ENCODE results near the gene TRAF7. TPM values are rescaled to one million over a fixed set of nuclear protein-coding genes. Genes with fewer than 3 reads are reported as not detected.

The TRAF7 gene
- total RNA-seq, 1 donor from 2014 or later, result 17.3 TPM

DNA sequence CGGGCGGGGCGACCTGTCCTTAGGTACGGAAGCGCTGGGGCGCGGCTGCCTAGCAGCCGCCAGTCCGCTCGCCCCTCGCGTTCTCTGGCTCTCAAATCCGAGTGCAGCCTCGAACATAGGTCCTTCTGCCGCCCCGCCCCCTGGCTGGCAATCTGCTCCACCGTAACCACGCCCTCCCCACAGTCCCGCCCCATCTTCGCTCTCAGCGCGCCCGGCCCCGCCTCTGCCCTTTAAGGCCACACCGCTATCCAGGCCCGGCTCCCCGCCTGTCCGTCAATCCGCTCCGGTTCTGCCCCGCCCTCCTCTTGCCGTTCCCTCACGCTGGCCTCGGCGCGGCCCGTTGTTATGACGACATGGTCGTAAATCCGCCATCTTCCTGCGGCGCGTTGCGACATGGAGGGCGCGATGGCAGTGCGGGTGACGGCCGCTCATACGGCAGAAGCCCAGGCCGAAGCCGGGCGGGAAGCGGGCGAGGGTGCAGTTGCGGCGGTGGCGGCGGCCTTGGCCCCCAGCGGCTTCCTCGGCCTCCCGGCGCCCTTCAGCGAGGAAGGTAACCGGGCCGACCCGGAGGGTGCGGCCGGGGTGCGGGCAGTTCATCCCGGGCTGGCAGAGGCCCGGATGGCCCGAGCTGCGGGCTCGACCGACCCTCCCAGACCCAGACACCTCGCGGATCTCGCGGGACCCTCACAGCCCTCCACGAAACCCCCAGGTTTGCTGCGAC is 67.8 kb downstream of the TRAF7 start, which contains the start of gene E4F1:
E4F1 (plus strand) TSS at position 371 of the 721 bp plus-strand sequence; CDS start at position 394, 23 bp downstream.
- peak; percentile 99 for DNase-seq

- peak; percentile 15 for DNase-seq
Measured at GRCh38 chr16:2223942-2224486, 68.4 kb downstream of the TRAF7 start.

GRCh38 chr16:2226245-2226793 is 70.7 kb downstream of the TRAF7 start:
- DNase-seq, result no peak

DNA sequence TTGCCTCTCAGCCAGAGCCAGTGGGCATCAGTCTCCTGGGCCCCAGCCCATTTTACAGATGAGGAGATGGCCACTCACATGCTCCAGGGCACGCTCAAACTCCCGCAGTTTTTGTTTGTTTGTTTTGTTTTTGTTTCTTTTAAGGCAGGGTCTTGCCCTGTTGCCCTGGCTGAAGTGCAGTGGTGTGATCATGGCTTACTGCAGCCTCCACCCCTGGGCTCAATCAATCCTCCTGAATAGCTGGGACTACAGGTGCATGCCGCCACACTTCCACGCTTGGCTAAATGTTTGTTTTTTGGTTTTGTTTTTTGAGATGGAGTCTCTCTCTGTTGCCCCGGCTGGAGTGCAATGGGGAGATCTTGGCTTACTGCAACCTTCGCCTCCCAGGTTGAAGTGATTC is 71.3 kb downstream of the TRAF7 start:
- no peak for DNase-seq

Small RNAs within 50 kb of the gene (small RNA-seq; reads per million reads assigned to genes)
- gene MIR3180-5 (ENCODE audit: low replicate concordance) (not detected), gene MIR4516 (ENCODE audit: low replicate concordance) (not detected), gene RF00019 (ENCODE audit: low replicate concordance) (not detected), gene SNORD60 (ENCODE audit: low replicate concordance) (not detected)

Other genes starting within 250 kb of the TRAF7 start
- 4.3 TPM for gene HS3ST6, start 237.4 kb upstream of the TRAF7 start, total RNA-seq
- 9.2 TPM for gene MSRB1, start 212.6 kb upstream of the TRAF7 start, total RNA-seq
- gene RPL3L, start 201.1 kb upstream of the TRAF7 start, total RNA-seq, result 14.2 TPM
- 72.4 TPM for gene NDUFB10, start 196.2 kb upstream of the TRAF7 start, total RNA-seq
- gene RPS2, start 191.0 kb upstream of the TRAF7 start, total RNA-seq, result 1,364 TPM
- gene RNF151, start 188.9 kb upstream of the TRAF7 start, total RNA-seq, result not detected
- gene TBL3, start 183.7 kb upstream of the TRAF7 start, total RNA-seq, result 17.5 TPM
- gene NOXO1, start 174.3 kb upstream of the TRAF7 start, total RNA-seq, result 0.39 TPM
- gene GFER, start 171.6 kb upstream of the TRAF7 start, total RNA-seq, result 5.8 TPM
- gene SYNGR3, start 165.8 kb upstream of the TRAF7 start, total RNA-seq, result 0.69 TPM
- gene ZNF598, start 146.0 kb upstream of the TRAF7 start, total RNA-seq, result 12.8 TPM
- gene NPW, start 136.0 kb upstream of the TRAF7 start, total RNA-seq, result 2.2 TPM
- 20.1 TPM for gene NHERF2, start 128.9 kb upstream of the TRAF7 start, total RNA-seq
- gene NTHL1, start 107.9 kb upstream of the TRAF7 start, total RNA-seq, result 14.8 TPM
- gene TSC2, start 107.8 kb upstream of the TRAF7 start, total RNA-seq, result 58.9 TPM
- 76.2 TPM for gene PKD1, start 19.9 kb upstream of the TRAF7 start, total RNA-seq
- 1.6 TPM for gene RAB26, start 7.2 kb upstream of the TRAF7 start, total RNA-seq
- 0.79 TPM for gene CASKIN1, start 40.8 kb downstream of the TRAF7 start, total RNA-seq
- 9.4 TPM for gene MLST8, start 49.7 kb downstream of the TRAF7 start, total RNA-seq
- gene BRICD5, start 55.1 kb downstream of the TRAF7 start, total RNA-seq, result 2.7 TPM
- 4.1 TPM for gene PGP, start 59.1 kb downstream of the TRAF7 start, total RNA-seq
- 23.2 TPM for gene E4F1, start 67.8 kb downstream of the TRAF7 start, total RNA-seq
- gene DNASE1L2, start 80.7 kb downstream of the TRAF7 start, total RNA-seq, result 17.3 TPM
- gene ECI1, start 95.8 kb downstream of the TRAF7 start, total RNA-seq, result 24.3 TPM
- 57.3 TPM for gene RNPS1, start 112.3 kb downstream of the TRAF7 start, total RNA-seq
- 3.5 TPM for gene ABCA3, start 184.9 kb downstream of the TRAF7 start, total RNA-seq

Data from skin of body (tissue), 3 donors.